Muscle layer of duodenum (tissue), 2 donors: ENCODE measurements around the gene TSNAXIP1.

Source experiments
- H3K27ac ChIP-seq: one replicate; pipeline ENCODE4 v1.7.0; 2013; ENCODE audit warnings: mild to moderate bottlenecking, low read length
- H3K27me3 ChIP-seq: one replicate; pipeline ENCODE4 v1.7.0; 2013; ENCODE audit warnings: low read depth, mild to moderate bottlenecking, control low read depth, low read length
- H3K36me3 ChIP-seq, 2 donors: one replicate each; pipeline ENCODE4 v1.7.0; 2013; ENCODE audit warnings: low read length in 2 of 2, control low read depth in 1 of 2, mild to moderate bottlenecking in 1 of 2; ENCODE audit not compliant: insufficient read depth in 2 of 2, control insufficient read depth in 1 of 2
- H3K4me1 ChIP-seq, 2 donors: one replicate each; pipeline ENCODE4 v1.7.0; 2013; ENCODE audit warnings: low read length in 2 of 2, mild to moderate bottlenecking in 2 of 2, control low read depth in 1 of 2, moderate library complexity in 1 of 2; ENCODE audit not compliant: insufficient read depth in 2 of 2, control insufficient read depth in 1 of 2
- H3K4me3 ChIP-seq, 2 donors: one replicate each; pipeline ENCODE4 v1.7.0; 2013; ENCODE audit warnings: low read length in 2 of 2, low read depth in 1 of 2, mild to moderate bottlenecking in 1 of 2
- H3K9me3 ChIP-seq, 2 donors: one replicate each; pipeline ENCODE4 v1.7.0; 2013; ENCODE audit warnings: low read length in 2 of 2, control low read depth in 1 of 2, mild to moderate bottlenecking in 1 of 2; ENCODE audit not compliant: control insufficient read depth in 1 of 2
- donor health status: healthy.

The TSNAXIP1 gene

GRCh38 chr16:67837811-67838210, 31.1 kb downstream of the TSNAXIP1 start:
- H3K36me3 ChIP-seq, result peaks cover 0 to 4% of the 10 kb centered on the region in 2 donors
- peaks cover 4 to 5% of the 10 kb centered on the region in 2 donors for H3K4me1 ChIP-seq
- H3K4me3 ChIP-seq, result no peak overlapping the region
- no peaks in the 10 kb centered on the region for H3K27me3 ChIP-seq
- H3K27ac ChIP-seq, result no peak overlapping the region
- no peaks in the 10 kb centered on the region for H3K9me3 ChIP-seq

- Histone ChIP-seq H3K4me1 (peaks cover 22 to 34% of the 10 kb centered on the region in 2 donors), H3K36me3 (peaks cover 0 to 4% of the 10 kb centered on the region in 2 donors), H3K4me3 (peak overlapping the region; percentile 74 to 85), H3K9me3 (no peaks in the 10 kb centered on the region), H3K27me3 (no peaks in the 10 kb centered on the region), H3K27ac (peak overlapping the region; percentile 95)
Measured at GRCh38 chr16:67841198-67841815, 34.6 kb downstream of the TSNAXIP1 start.

- H3K9me3 ChIP-seq, result no peaks in the 10 kb centered on the region
- H3K4me1 ChIP-seq, result peaks cover 22 to 34% of the 10 kb centered on the region in 2 donors
- H3K4me3 ChIP-seq, result peak within 1 kb of the TSS; percentile 74 to 85
Measured at GRCh38 chr16:67841816-67842508, 35.3 kb downstream of the TSNAXIP1 start, which contains the start of gene THAP11. Gene THAP11 (plus strand): TSS chr16:67842320. CDS start chr16:67842555, 235 bp downstream.

GRCh38 chr16:67842509-67843342, 36.0 kb downstream of the TSNAXIP1 start:
- Histone ChIP-seq H3K36me3 (peaks cover 0 to 10% of the 10 kb centered on the region in 2 donors), H3K9me3 (no peaks in the 10 kb centered on the region), H3K27me3 (no peaks in the 10 kb centered on the region), H3K4me3 (peak overlapping the region; percentile 56 to 85), H3K27ac (peak overlapping the region; percentile 61), H3K4me1 (peaks cover 22 to 38% of the 10 kb centered on the region in 2 donors)

More at GRCh38 chr16:67841816-67842508, 35.3 kb downstream of the TSNAXIP1 start, which contains the start of gene THAP11:
- H3K27me3 ChIP-seq, result no peaks in the 10 kb centered on the region
- peak within 1 kb of the TSS; percentile 95 for H3K27ac ChIP-seq
- H3K36me3 ChIP-seq, result peaks cover 0 to 4% of the 10 kb centered on the region in 2 donors

GRCh38 chr16:67843343-67843765, 36.7 kb downstream of the TSNAXIP1 start:
- H3K9me3 ChIP-seq, result no peaks in the 10 kb centered on the region
- no peaks in the 10 kb centered on the region for H3K27me3 ChIP-seq
- peak overlapping the region; percentile 56 to 85 for H3K4me3 ChIP-seq
- peaks cover 26 to 44% of the 10 kb centered on the region in 2 donors for H3K4me1 ChIP-seq
- H3K27ac ChIP-seq, result peak overlapping the region; percentile 61
- H3K36me3 ChIP-seq, result peaks cover 0 to 10% of the 10 kb centered on the region in 2 donors

GRCh38 chr16:67844497-67844896, 37.8 kb downstream of the TSNAXIP1 start:
- Histone ChIP-seq H3K4me3 (peak overlapping the region; percentile 56 to 85), H3K36me3 (peaks cover 0 to 10% of the 10 kb centered on the region in 2 donors), H3K27me3 (no peaks in the 10 kb centered on the region), H3K27ac (peak overlapping the region; percentile 61), H3K9me3 (no peaks in the 10 kb centered on the region), H3K4me1 (peaks cover 26 to 51% of the 10 kb centered on the region in 2 donors)

GRCh38 chr16:67845291-67846062, 38.8 kb downstream of the TSNAXIP1 start:
- no peaks in the 10 kb centered on the region for H3K9me3 ChIP-seq
- peaks cover 26 to 51% of the 10 kb centered on the region in 2 donors for H3K4me1 ChIP-seq
- no peaks in the 10 kb centered on the region for H3K27me3 ChIP-seq
- peaks cover 0 to 10% of the 10 kb centered on the region in 2 donors for H3K36me3 ChIP-seq
- H3K27ac ChIP-seq, result peak overlapping the region; percentile 81
- peak overlapping the region; percentile 84 to 97 for H3K4me3 ChIP-seq

- Histone ChIP-seq H3K27me3 (no peaks in the 10 kb centered on the region), H3K4me1 (peaks cover 26 to 51% of the 10 kb centered on the region in 2 donors), H3K36me3 (peaks cover 0 to 10% of the 10 kb centered on the region in 2 donors)
Measured at GRCh38 chr16:67846063-67846319, 39.3 kb downstream of the TSNAXIP1 start.

GRCh38 chr16:67846320-67847063, 39.8 kb downstream of the TSNAXIP1 start, which contains the start of gene NUTF2:
Gene NUTF2 (plus strand): TSS chr16:67846933. CDS start chr16:67865131, 18,198 bp downstream.
- H3K4me1 ChIP-seq, result peaks cover 26 to 51% of the 10 kb centered on the region in 2 donors
- peak within 1 kb of the TSS; percentile 81 for H3K27ac ChIP-seq

More at GRCh38 chr16:67846063-67846319, 39.3 kb downstream of the TSNAXIP1 start:
- Histone ChIP-seq H3K27ac (peak overlapping the region; percentile 81), H3K4me3 (peak overlapping the region; percentile 84 to 97), H3K9me3 (no peaks in the 10 kb centered on the region)

More at GRCh38 chr16:67846320-67847063, 39.8 kb downstream of the TSNAXIP1 start, which contains the start of gene NUTF2:
- Histone ChIP-seq H3K4me3 (peak within 1 kb of the TSS; percentile 84 to 97), H3K27me3 (no peaks in the 10 kb centered on the region), H3K9me3 (no peaks in the 10 kb centered on the region), H3K36me3 (peaks cover 0 to 10% of the 10 kb centered on the region in 2 donors)
